ENCODE results near the gene E2F2. TPM values are rescaled to one million over a fixed set of nuclear protein-coding genes. Genes with fewer than 3 reads are reported as not detected.

Gene E2F2
- total RNA-seq, 1 donor: 2.7 TPM

DNA sequence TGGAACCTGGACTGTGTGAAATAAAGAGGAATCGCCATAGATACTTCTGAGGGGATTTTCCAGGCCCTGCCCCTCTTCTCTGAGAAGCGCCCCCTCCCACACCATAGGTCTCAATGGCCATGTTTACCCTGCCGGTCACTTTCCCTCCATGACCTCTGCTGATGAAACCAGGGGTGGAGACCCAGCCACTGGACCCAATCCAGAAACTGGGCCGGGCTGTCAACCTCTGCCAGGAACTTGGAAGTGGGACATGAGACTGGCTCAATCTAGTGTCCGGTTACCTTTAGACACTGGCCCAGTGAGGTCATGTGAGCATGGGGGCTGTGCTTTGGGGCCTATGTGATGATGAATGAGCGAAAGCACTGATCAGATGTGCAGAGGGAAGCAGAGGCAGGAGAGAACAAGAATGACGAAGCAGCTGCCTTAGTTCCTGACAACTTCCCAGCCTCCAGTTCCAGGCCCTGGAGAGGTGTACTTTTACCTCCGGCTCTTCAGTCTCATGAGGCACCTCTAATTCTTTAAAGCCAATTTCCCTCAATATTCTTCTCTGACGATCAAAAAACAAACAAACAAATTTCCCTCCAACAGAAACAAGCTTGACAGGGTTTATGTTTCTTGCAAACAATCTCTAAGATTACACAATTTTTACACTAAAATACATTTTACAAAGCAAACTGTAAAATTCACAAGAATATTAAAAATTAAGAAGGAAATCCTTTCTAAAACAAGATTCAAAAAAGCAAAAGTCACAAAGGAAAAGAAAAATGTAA lies 52.0 kb downstream of the E2F2 start:
- peaks cover 9% of the 10 kb centered on the region for H3K4me1 ChIP-seq (ENCODE audit: insufficient read depth, low read length)
- peaks cover 27% of the 10 kb centered on the region for H3K27me3 ChIP-seq (ENCODE audit: insufficient read depth, low read length)
- H3K9me3 ChIP-seq (ENCODE audit: low read depth, low read length): no peaks in the 10 kb centered on the region
- H3K4me3 ChIP-seq (ENCODE audit: low read length): no peak overlapping the region

DNA sequence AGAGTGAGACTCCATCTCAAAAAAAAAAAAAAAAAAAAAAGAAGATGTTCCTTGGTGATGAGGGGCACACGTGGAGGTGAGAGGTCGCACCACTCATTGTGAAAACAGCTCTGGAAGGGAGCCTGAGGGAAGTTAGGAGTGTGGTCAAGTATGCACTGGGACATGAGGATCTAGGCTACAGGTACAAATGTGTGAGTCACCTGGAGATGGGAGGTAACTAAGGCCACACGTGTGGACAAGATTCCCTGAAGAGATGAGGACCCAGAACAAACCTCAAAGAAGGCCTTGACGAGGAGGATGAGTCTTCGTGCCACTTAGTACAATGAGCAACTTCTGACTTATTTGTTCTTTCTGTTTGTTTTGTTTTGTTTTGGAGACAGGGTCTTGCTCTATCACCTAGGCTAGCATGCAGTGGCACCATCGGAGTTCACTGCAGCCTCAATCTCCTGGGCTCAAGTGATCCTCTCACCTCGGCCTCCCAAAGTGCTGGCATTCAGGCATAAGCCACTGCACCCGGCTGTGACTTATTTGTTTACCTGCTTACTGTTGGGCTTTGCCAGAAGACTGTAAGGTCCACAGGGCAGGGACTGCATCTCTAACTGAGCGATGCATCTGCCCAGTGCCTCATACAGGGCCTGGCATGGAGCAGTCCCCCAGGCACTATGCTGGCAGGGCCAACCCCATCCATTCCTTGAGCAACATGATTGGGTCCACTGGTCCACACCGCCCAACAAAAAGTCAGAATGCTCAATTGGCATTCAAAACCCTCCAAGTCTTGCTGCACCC lies 53.5 kb downstream of the E2F2 start:
- Histone ChIP-seq H3K4me3 (ENCODE audit: low read length) (no peak overlapping the region), H3K27me3 (ENCODE audit: insufficient read depth, low read length) (peaks cover 19% of the 10 kb centered on the region), H3K4me1 (ENCODE audit: insufficient read depth, low read length) (no peaks in the 10 kb centered on the region), H3K9me3 (ENCODE audit: low read depth, low read length) (no peaks in the 10 kb centered on the region)

GRCh38 chr1:23475641-23476040 lies 55.4 kb downstream of the E2F2 start:
- Histone ChIP-seq H3K9me3 (ENCODE audit: low read depth, low read length) (no peaks in the 10 kb centered on the region), H3K4me3 (ENCODE audit: low read length) (no peak overlapping the region)

GRCh38 chr1:23475134-23475628 lies 55.9 kb downstream of the E2F2 start:
- peaks cover under 1% of the 10 kb centered on the region for H3K27me3 ChIP-seq (ENCODE audit: insufficient read depth, low read length)
- no peak overlapping the region for H3K4me3 ChIP-seq (ENCODE audit: low read length)
- no peaks in the 10 kb centered on the region for H3K4me1 ChIP-seq (ENCODE audit: insufficient read depth, low read length)
- no peaks in the 10 kb centered on the region for H3K9me3 ChIP-seq (ENCODE audit: low read depth, low read length)

More at GRCh38 chr1:23475641-23476040, 55.4 kb downstream of the E2F2 start:
- Histone ChIP-seq H3K4me1 (ENCODE audit: insufficient read depth, low read length) (no peaks in the 10 kb centered on the region), H3K27me3 (ENCODE audit: insufficient read depth, low read length) (peaks cover 5% of the 10 kb centered on the region)

- Histone ChIP-seq H3K9me3 (ENCODE audit: low read depth, low read length) (no peaks in the 10 kb centered on the region), H3K4me1 (ENCODE audit: insufficient read depth, low read length) (no peaks in the 10 kb centered on the region), H3K4me3 (ENCODE audit: low read length) (no peak overlapping the region), H3K27me3 (ENCODE audit: insufficient read depth, low read length) (no peaks in the 10 kb centered on the region)
Measured at GRCh38 chr1:23473037-23473800, 57.8 kb downstream of the E2F2 start.

DNA sequence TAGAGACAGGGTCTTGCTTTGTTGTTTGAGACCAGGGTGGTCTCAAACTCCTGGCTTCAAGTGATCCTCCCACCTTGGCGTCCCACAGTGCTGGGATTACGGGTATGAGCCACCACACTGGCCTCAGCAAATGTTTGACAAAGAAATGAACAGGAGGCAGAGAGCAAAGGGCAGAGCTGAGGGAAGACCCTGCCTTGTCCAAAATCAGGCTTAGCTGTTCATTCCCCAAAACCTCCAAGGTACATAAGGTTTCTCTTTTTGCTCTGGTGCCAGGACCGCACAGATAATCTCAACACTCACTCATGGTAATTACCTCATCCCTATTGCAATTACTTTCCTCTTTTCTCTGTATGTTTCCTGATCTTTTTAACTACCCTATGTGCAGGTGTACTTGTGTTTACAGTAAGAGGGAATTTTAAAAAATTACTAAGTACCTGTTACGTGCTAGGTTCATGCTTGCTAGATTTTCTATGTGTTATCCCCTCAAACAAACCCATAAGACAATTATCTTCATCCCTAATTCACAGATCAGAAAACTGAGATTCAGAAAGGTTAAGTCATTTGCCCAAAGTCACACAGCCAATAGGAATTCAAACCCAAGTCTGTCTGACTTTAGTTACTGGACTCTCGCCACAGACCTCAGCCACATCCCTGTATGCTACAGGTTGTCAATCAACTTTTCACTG lies 58.5 kb downstream of the E2F2 start:
- no peak overlapping the region for H3K4me3 ChIP-seq (ENCODE audit: low read length)
- H3K4me1 ChIP-seq (ENCODE audit: insufficient read depth, low read length): no peaks in the 10 kb centered on the region
- no peaks in the 10 kb centered on the region for H3K9me3 ChIP-seq (ENCODE audit: low read depth, low read length)
- H3K27me3 ChIP-seq (ENCODE audit: insufficient read depth, low read length): no peaks in the 10 kb centered on the region

- Histone ChIP-seq H3K9me3 (ENCODE audit: low read depth, low read length) (no peaks in the 10 kb centered on the region), H3K27me3 (ENCODE audit: insufficient read depth, low read length) (no peaks in the 10 kb centered on the region), H3K4me3 (ENCODE audit: low read length) (no peak overlapping the region), H3K4me1 (ENCODE audit: insufficient read depth, low read length) (no peaks in the 10 kb centered on the region)
Measured at GRCh38 chr1:23471473-23472075, 59.5 kb downstream of the E2F2 start.

- Histone ChIP-seq H3K9me3 (ENCODE audit: low read depth, low read length) (no peaks in the 10 kb centered on the region), H3K4me1 (ENCODE audit: insufficient read depth, low read length) (no peaks in the 10 kb centered on the region), H3K4me3 (ENCODE audit: low read length) (no peak overlapping the region), H3K27me3 (ENCODE audit: insufficient read depth, low read length) (no peaks in the 10 kb centered on the region)
Measured at GRCh38 chr1:23470282-23471070, 60.6 kb downstream of the E2F2 start.

DNA sequence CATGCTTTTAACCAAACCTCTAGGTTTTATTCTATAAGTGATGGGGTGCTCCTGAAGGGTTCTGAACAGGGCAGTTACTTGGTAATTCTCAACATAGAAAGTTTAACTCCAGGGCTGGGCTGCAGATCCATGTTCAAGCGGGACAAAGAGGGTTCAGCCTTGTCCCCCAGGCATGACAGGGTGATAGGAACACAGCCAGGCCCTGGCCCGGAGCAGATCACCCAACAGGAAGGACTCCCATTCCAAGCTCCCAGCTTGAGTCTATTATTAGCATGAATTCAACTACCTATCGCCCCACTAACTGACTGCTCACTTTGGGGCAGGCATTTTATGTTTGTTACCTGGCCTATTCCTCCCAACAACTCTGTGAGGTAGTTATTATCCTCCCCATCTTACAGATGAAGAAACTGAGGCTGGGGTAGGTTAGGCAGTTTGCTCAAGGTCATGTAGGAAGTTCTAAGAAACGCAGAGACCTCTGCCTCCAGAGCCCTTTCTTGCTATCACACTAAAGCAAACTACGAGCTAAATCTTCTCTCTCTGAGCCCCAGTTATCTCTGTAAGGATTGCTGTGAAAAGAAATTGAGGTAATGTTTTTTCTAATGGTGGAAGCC lies 61.6 kb downstream of the E2F2 start:
- no peak overlapping the region for H3K4me3 ChIP-seq (ENCODE audit: low read length)

DNA sequence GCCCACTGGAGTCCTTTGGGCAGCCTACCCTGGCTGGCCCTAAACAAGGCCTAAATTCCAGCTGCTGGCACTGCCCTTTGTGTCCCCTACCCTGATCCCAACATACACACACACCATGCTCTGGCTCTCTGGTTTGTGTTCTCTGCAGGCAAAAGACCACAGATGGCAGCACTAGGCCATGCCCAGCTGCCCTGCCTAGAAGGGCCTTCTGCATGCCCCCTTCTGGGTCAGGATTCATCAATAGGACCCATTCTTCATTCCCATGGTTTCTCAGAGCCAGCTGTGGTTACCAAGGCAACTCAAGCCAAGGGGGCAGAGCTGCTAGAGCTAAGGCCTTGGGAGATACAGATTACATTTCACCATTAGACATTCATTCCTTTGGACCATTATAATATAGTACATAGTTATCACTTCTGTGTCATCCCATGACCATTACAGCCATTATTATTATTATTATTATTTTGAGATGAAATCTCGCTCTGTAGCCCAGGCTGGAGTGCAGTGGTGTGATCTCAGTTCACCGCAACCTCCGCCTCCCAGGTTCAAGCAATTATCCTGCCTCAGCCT lies 64.5 kb downstream of the E2F2 start:
- Histone ChIP-seq H3K4me1 (ENCODE audit: insufficient read depth, low read length) (no peaks in the 10 kb centered on the region), H3K4me3 (ENCODE audit: low read length) (no peak overlapping the region)

More for the DNA sequence above, 61.6 kb downstream of the E2F2 start:
- Histone ChIP-seq H3K27me3 (ENCODE audit: insufficient read depth, low read length) (no peaks in the 10 kb centered on the region), H3K9me3 (ENCODE audit: low read depth, low read length) (no peaks in the 10 kb centered on the region), H3K4me1 (ENCODE audit: insufficient read depth, low read length) (no peaks in the 10 kb centered on the region)

GRCh38 chr1:23463286-23463685 lies 67.7 kb downstream of the E2F2 start:
- Histone ChIP-seq H3K4me3 (ENCODE audit: low read length) (no peak overlapping the region), H3K27me3 (ENCODE audit: insufficient read depth, low read length) (no peaks in the 10 kb centered on the region), H3K9me3 (ENCODE audit: low read depth, low read length) (no peaks in the 10 kb centered on the region), H3K4me1 (ENCODE audit: insufficient read depth, low read length) (no peaks in the 10 kb centered on the region)

More for the DNA sequence above, 64.5 kb downstream of the E2F2 start:
- Histone ChIP-seq H3K9me3 (ENCODE audit: low read depth, low read length) (no peaks in the 10 kb centered on the region), H3K27me3 (ENCODE audit: insufficient read depth, low read length) (no peaks in the 10 kb centered on the region)

DNA sequence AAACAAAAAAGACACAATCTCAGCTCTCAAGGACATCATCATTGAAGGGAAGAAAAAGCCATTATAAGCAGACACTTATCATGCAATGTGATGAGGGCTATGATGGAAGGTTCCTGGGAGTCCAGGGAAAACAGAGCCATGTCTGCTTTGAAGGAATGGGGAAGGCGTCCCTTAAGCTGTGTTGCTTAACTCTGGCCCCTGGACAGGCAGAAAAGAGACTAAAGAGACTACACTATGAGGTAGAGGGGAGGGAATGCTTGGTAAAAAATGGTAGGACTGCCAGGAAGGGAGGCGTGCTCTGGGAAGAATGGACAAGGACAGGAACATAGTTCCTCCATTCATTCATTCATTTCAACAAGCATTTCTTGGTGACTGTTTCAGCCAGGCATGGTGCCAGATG lies 68.3 kb downstream of the E2F2 start:
- no peak overlapping the region for H3K4me3 ChIP-seq (ENCODE audit: low read length)
- H3K27me3 ChIP-seq (ENCODE audit: insufficient read depth, low read length): no peaks in the 10 kb centered on the region
- no peaks in the 10 kb centered on the region for H3K9me3 ChIP-seq (ENCODE audit: low read depth, low read length)
- H3K4me1 ChIP-seq (ENCODE audit: insufficient read depth, low read length): no peaks in the 10 kb centered on the region

GRCh38 chr1:23461050-23461449 lies 70.0 kb downstream of the E2F2 start:
- H3K4me3 ChIP-seq (ENCODE audit: low read length): no peak overlapping the region
- H3K27me3 ChIP-seq (ENCODE audit: insufficient read depth, low read length): no peaks in the 10 kb centered on the region
- H3K4me1 ChIP-seq (ENCODE audit: insufficient read depth, low read length): no peaks in the 10 kb centered on the region
- no peaks in the 10 kb centered on the region for H3K9me3 ChIP-seq (ENCODE audit: low read depth, low read length)

Measured in mononuclear cell (primary cell).